Stomach (tissue), 9 donors: ENCODE measurements around the gene CEP350. TPM values are rescaled to one million over a fixed set of nuclear protein-coding genes. Genes with fewer than 3 reads are reported as not detected.

Experiments
- DNase-seq, 2 donors: peaks; one replicate each; pipeline versions ENCODE4 v3.0.0 to v3.0.0-alpha.2; 2013 to 2019
- H3K27ac ChIP-seq, 5 donors: fragments of 200-600 bp in 4 of 5; sonication (generic) in 4 of 5; one replicate each; pipeline ENCODE4 v1.5.1; 2013 to 2019; ENCODE audit warnings: mild to moderate bottlenecking in 1 of 5, moderate library complexity in 1 of 5
- H3K27me3 ChIP-seq, 3 donors: fragments of 200-600 bp; sonication (generic); one replicate each; pipeline ENCODE4 v1.5.1; 2017 to 2019; ENCODE audit warnings: mixed run types in 1 of 3
- H3K36me3 ChIP-seq, 4 donors: fragments of 200-600 bp; sonication (generic); 1 replicate in 3 of 4; 2 replicates in 1 of 4; pipeline ENCODE4 v1.5.1; 2016 to 2019
- H3K4me1 ChIP-seq, 4 donors: fragments of 200-600 bp; sonication (generic); one replicate each; pipeline ENCODE4 v1.5.1; 2016 to 2019
- H3K4me3 ChIP-seq, 4 donors: fragments of 200-600 bp; sonication (generic) in 3 of 4; one replicate each; pipeline ENCODE4 v1.5.1; 2016 to 2019; ENCODE audit warnings: mild to moderate bottlenecking in 1 of 4
- H3K9me3 ChIP-seq, 4 donors: fragments of 200-600 bp; sonication (generic); one replicate each; pipeline ENCODE4 v1.5.1; 2016 to 2019
- CTCF ChIP-seq, 7 experiments: fragments of 450-650 bp in 4 of 7; fragments of 200-600 bp in 3 of 7; sonication (generic) in 3 of 7; IDR thresholded peaks; one replicate each; pipeline ENCODE4 v1.5.1; 2016 to 2019; ENCODE audit warnings: antibody characterized with exemption in 7 of 7, control low read depth in 2 of 7, mild to moderate bottlenecking in 1 of 7
- EP300 ChIP-seq: sonication (generic); formaldehyde crosslinking; IDR thresholded peaks from one replicate; pipeline ENCODE4 v1.6.1; 2017; ENCODE audit warnings: antibody characterized with exemption
- POLR2A ChIP-seq, 4 donors: fragments of 450-650 bp; IDR thresholded peaks; one replicate each; pipeline ENCODE4 v1.6.1; 2016; ENCODE audit warnings: antibody characterized with exemption in 4 of 4, control low read depth in 2 of 4, mild to moderate bottlenecking in 1 of 4, moderate library complexity in 1 of 4
- POLR2AphosphoS5 ChIP-seq, 3 donors: sonication (generic); formaldehyde crosslinking; IDR thresholded peaks; one replicate each; pipeline ENCODE4 v1.6.1; 2016; ENCODE audit warnings: antibody characterized with exemption in 3 of 3
- WGBS, 5 donors: extraction: QIAGEN DNeasy Blood & Tissue Kit in 3 of 5; methylation state at CpG; one replicate each; pipeline versions ENCODE4 v1.1.5 to v1.1.7; 2013 to 2018; 5-methylcytosine and 5-hydroxymethylcytosine counted together
- intact Hi-C: fragments of 100-400 bp; cut with DNase I; formaldehyde crosslinking; loops from one replicate; pipeline ENCODE4 v1.15.1; 2023; ENCODE audit warnings: low total_unique reads
- polyA plus RNA-seq, 3 donors: library from polyadenylated mRNA; stranded (reverse); fragments of 200-250 nt; gene quantifications; one replicate each; pipeline ENCODE4 v1.2.3, GENCODE V29; 2013
- total RNA-seq, 5 donors: library from RNA; depleted of rRNA; stranded (reverse); fragments of >200 nt; gene quantifications; one replicate each; pipeline versions ENCODE4 v1.1.0 to v1.2.3, GENCODE V29; 2014 to 2016
- donor health status: healthy with polysubstance abuse.
- donor health status: Bipolar disorder and iron deficiency.
- donor health status: healthy.

CEP350 gene
- total and polyA plus RNA-seq, 8 donors, result 2.4 to 150 (median 67.8) TPM

- TF ChIP-seq CTCF (IDR thresholded peaks at IDR 0.05) (no peak), EP300 (no peak), POLR2AphosphoS5 (IDR thresholded peaks at IDR 0.05) (no peak), POLR2A (IDR thresholded peaks at IDR 0.05) (no peak)
- Histone ChIP-seq H3K27me3 (no peaks in the 10 kb centered on the region), H3K4me3 (no peak overlapping the region), H3K4me1 (peaks cover 16 to 86% (median 46%) of the 10 kb centered on the region in 4 donors), H3K27ac (peak overlapping the region in 4 of 5 donors; percentile 56 to 80 (median 65)), H3K36me3 (no peaks in the 10 kb centered on the region), H3K9me3 (peaks cover 0 to 8% (median 0%) of the 10 kb centered on the region in 4 donors)
- intact Hi-C loops, result no loop called here
- no peak for DNase-seq
- WGBS, 5 donors, result 69 to 77% (median 76%) methylated on average over 8 of the region's 8 CpGs
These were observed 14.6 kb downstream of the CEP350 start for GRCh38 chr1:179968994-179969919.

- TF ChIP-seq POLR2AphosphoS5 (IDR thresholded peaks at IDR 0.05) (peak; percentile 9 to 40 (median 39)), EP300 (no peak)
- DNase-seq, result no peak
- H3K4me3 ChIP-seq, result no peak overlapping the region
- H3K9me3 ChIP-seq, result peaks cover 0 to 8% (median 0%) of the 10 kb centered on the region in 4 donors
- no peaks in the 10 kb centered on the region for H3K36me3 ChIP-seq
- 53 to 83% (median 73%) methylated on average over 1 of the region's 1 CpG for WGBS, 5 donors
- peak overlapping the region in 4 of 5 donors; percentile 56 to 80 (median 65) for H3K27ac ChIP-seq
- no peaks in the 10 kb centered on the region for H3K27me3 ChIP-seq
- intact Hi-C loops, result no loop called here
- H3K4me1 ChIP-seq, result peaks cover 16 to 82% (median 44%) of the 10 kb centered on the region in 4 donors
These were observed 15.4 kb downstream of the CEP350 start for GRCh38 chr1:179969962-179970361.

- H3K27ac ChIP-seq, result peak overlapping the region in 1 of 5 donors; percentile 80
- 60 to 73% (median 64%) methylated on average over 5 of the region's 5 CpGs for WGBS, 5 donors
These were observed 17.2 kb downstream of the CEP350 start for GRCh38 chr1:179971563-179972496.

More at GRCh38 chr1:179971563-179972496, 17.2 kb downstream of the CEP350 start:
- no peaks in the 10 kb centered on the region for H3K36me3 ChIP-seq
- no peak for TF ChIP-seq EP300
- TF ChIP-seq CTCF (IDR thresholded peaks at IDR 0.05), result no peak
- no peak for TF ChIP-seq POLR2AphosphoS5 (IDR thresholded peaks at IDR 0.05)
- TF ChIP-seq POLR2A (IDR thresholded peaks at IDR 0.05), result no peak
- intact Hi-C loops, result no loop called here
- no peaks in the 10 kb centered on the region for H3K27me3 ChIP-seq
- DNase-seq, result no peak
- H3K9me3 ChIP-seq, result peaks cover 0 to 2% (median 0%) of the 10 kb centered on the region in 4 donors
- no peak overlapping the region for H3K4me3 ChIP-seq
- H3K4me1 ChIP-seq, result peaks cover 16 to 71% (median 44%) of the 10 kb centered on the region in 4 donors
